ENCODE measurements around the gene IL12B.
"Not testable (repeated sequence)": the region's sequence is repeated elsewhere in the genome, so short reads cannot be mapped to it uniquely, and the experiment has no call there.

The IL12B gene

GRCh38 chr5:159290741-159291140 is 39.5 kb downstream of the IL12B start:
- DNase-seq: no peak

- DNase-seq: peak; percentile 61
These were observed 43.8 kb downstream of the IL12B start for GRCh38 chr5:159286420-159287035.

GRCh38 chr5:159274676-159275075 is 55.6 kb downstream of the IL12B start:
- no peak for DNase-seq

- DNase-seq: no peak
These were observed 56.4 kb downstream of the IL12B start for GRCh38 chr5:159273923-159274322.

- no peak for DNase-seq
These were observed 60.6 kb downstream of the IL12B start for GRCh38 chr5:159269723-159270122.

- not testable (repeated sequence) for DNase-seq
These were observed 63.5 kb downstream of the IL12B start for GRCh38 chr5:159266764-159267163.

All from eye (tissue), 1 donor.